Tibial nerve (tissue), 4 donors: ENCODE measurements around the gene CHST2. TPM values are rescaled to one million over a fixed set of nuclear protein-coding genes. Genes with fewer than 3 reads are reported as not detected.

Source experiments
- DNase-seq, 2 donors: peaks; one replicate each; pipeline ENCODE4 v3.0.0-alpha.2; 2019; ENCODE audit warnings: low spot score in 2 of 2
- H3K27ac ChIP-seq, 4 donors: fragments of 200-600 bp; sonication (generic) in 3 of 4; one replicate each; pipeline ENCODE4 v1.5.1; 2017 to 2019; ENCODE audit warnings: mild to moderate bottlenecking in 1 of 4
- H3K27me3 ChIP-seq, 2 donors: fragments of 200-600 bp; sonication (generic) in 1 of 2; one replicate each; pipeline versions ENCODE4 v1.5.1 to v1.6.0; 2017 to 2019
- H3K36me3 ChIP-seq, 3 donors: fragments of 200-600 bp; sonication (generic); one replicate each; pipeline ENCODE4 v1.5.1; 2018 to 2019
- H3K4me1 ChIP-seq, 4 donors: fragments of 200-600 bp; sonication (generic) in 3 of 4; one replicate each; pipeline ENCODE4 v1.5.1; 2017 to 2019
- H3K4me3 ChIP-seq, 4 donors: fragments of 200-600 bp; sonication (generic) in 3 of 4; one replicate each; pipeline ENCODE4 v1.5.1; 2017 to 2019; ENCODE audit warnings: mild to moderate bottlenecking in 1 of 4, moderate library complexity in 1 of 4
- H3K9me3 ChIP-seq, 4 donors: fragments of 200-600 bp; sonication (generic) in 3 of 4; one replicate each; pipeline ENCODE4 v1.5.1; 2017 to 2019
- EP300 ChIP-seq, 2 donors: sonication (generic); formaldehyde crosslinking; IDR thresholded peaks; one replicate each; pipeline ENCODE4 v1.6.1; 2017; ENCODE audit warnings: antibody characterized with exemption in 2 of 2, mild to moderate bottlenecking in 1 of 2
- POLR2A ChIP-seq, 2 donors: fragments of 450-650 bp; IDR thresholded peaks; one replicate each; pipeline ENCODE4 v1.6.1; 2017; ENCODE audit warnings: antibody characterized with exemption in 2 of 2, mild to moderate bottlenecking in 2 of 2, moderate library complexity in 2 of 2
- WGBS, 2 donors: methylation state at CpG; one replicate each; pipeline ENCODE4 v1.1.5; 2018; 5-methylcytosine and 5-hydroxymethylcytosine counted together
- total RNA-seq, 4 donors: library from RNA; depleted of rRNA; stranded (reverse); fragments of >200 nt; gene quantifications; one replicate each; pipeline ENCODE4 v1.1.0, GENCODE V29; 2016
- TF ChIP-seq, protein P1 (sequence below), 5 experiments: fragments of 200-600 bp in 3 of 5; fragments of 450-650 bp in 2 of 5; sonication (generic) in 3 of 5; IDR thresholded peaks; one replicate each; pipeline ENCODE4 v1.5.1; 2016 to 2019; ENCODE audit warnings: antibody characterized with exemption in 5 of 5, mild to moderate bottlenecking in 3 of 5, moderate library complexity in 2 of 5

The CHST2 gene
- total RNA-seq, 4 donors from 2014 or later: 14.7 to 33.7 (median 18.8) TPM

DNA sequence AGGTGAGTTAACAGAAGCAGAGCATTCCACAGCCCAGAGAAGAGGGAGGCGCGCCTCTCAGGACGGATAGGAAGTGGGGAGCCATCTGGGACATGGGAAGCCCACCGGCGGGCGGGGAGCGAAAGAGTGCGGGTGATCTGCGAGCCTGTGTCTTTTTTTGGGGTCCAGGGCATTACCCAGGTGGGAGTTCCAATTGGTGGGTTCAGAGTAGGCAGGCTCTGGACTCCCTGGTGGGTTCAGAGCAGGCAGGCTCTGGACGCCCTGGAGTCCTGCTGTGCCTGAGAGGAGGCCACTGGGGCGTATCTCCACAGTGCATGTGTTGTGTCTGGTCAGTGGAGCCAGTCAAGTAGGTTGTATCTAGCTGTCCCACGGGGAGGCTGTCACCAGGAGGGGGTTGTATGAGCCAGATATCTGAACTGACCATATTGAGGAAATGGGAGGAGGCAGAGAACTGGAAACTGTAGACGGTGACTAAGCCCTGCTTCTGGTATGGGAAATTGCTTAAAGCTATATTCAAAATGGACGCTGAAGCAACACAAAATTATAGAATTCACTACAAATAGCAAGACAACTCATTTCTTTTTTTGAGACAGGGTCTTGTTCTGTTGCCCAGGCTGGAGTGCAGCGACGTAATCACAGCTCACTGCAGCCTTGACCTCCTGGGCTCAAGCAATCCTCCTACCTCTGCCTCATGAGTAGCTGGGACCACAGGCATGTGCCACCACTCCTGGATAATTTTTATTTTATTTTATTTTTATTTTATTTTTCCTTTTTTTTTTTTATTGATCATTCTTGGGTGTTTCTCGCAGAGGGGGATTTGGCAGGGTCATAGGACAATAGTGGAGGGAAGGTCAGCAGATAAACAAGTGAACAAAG is 34.5 kb upstream of the CHST2 start:
- Histone ChIP-seq H3K9me3 (no peaks in the 10 kb centered on the region), H3K36me3 (no peaks in the 10 kb centered on the region), H3K4me1 (no peaks in the 10 kb centered on the region), H3K4me3 (no peak overlapping the region), H3K27ac (no peak overlapping the region), H3K27me3 (no peaks in the 10 kb centered on the region)
- no peak for DNase-seq
- 89 to 93% methylated on average over 15 to 17 of the region's 17 CpGs for WGBS, 2 donors
- TF ChIP-seq, protein P1, sequence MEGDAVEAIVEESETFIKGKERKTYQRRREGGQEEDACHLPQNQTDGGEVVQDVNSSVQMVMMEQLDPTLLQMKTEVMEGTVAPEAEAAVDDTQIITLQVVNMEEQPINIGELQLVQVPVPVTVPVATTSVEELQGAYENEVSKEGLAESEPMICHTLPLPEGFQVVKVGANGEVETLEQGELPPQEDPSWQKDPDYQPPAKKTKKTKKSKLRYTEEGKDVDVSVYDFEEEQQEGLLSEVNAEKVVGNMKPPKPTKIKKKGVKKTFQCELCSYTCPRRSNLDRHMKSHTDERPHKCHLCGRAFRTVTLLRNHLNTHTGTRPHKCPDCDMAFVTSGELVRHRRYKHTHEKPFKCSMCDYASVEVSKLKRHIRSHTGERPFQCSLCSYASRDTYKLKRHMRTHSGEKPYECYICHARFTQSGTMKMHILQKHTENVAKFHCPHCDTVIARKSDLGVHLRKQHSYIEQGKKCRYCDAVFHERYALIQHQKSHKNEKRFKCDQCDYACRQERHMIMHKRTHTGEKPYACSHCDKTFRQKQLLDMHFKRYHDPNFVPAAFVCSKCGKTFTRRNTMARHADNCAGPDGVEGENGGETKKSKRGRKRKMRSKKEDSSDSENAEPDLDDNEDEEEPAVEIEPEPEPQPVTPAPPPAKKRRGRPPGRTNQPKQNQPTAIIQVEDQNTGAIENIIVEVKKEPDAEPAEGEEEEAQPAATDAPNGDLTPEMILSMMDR (IDR thresholded peaks at IDR 0.05): no peak
- no peak for TF ChIP-seq POLR2A (IDR thresholded peaks at IDR 0.05)
- no peak for TF ChIP-seq EP300 (IDR thresholded peaks at IDR 0.05)

DNA sequence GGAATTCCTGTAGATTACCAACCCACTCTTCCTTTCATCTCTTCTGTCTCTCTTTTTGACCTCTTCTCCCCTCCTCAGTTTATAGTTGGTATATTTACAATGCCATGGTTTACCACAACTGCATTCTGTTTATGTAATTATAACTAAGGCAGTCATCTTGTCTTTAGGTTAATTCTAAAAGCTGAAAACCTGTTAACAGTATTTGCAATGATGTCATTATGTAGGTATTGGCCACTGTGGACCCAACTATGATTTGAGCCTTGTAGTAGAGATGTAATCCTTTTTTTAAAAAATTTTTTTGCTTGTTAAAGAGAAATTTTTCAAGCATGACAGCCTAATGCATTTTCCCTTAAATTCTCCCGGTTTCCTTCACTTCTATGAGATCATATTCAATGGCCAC is 30.7 kb upstream of the CHST2 start:
- Histone ChIP-seq H3K4me3 (no peak overlapping the region), H3K9me3 (no peaks in the 10 kb centered on the region), H3K27me3 (no peaks in the 10 kb centered on the region), H3K36me3 (no peaks in the 10 kb centered on the region), H3K27ac (no peak overlapping the region), H3K4me1 (no peaks in the 10 kb centered on the region)
- DNase-seq: no peak
- TF ChIP-seq, protein P1 (IDR thresholded peaks at IDR 0.05): no peak
- no peak for TF ChIP-seq POLR2A (IDR thresholded peaks at IDR 0.05)
- TF ChIP-seq EP300 (IDR thresholded peaks at IDR 0.05): no peak
- WGBS, 2 donors: 83 to 86% methylated on average over 1 of the region's 1 CpG

DNA sequence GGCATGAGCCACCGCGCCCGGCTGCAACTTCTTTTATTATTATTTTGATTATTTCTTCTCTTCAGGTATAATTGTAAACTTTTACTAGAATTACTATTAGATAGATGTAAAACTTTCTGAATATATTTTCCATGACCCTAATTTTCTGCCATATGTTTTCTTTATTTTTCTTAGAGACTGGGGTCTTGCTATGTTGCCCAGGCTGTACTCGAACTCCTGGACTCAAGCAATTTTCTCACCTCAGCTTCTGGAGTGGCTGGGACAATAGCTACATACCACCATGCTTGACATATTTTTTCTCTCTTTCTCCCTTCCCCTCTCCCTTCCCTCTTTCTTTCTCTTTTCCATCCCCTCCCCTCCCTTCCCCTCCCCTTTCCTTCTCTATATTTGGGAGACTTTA is 29.6 kb upstream of the CHST2 start:
- WGBS, 2 donors: 93 to 97% methylated on average over 4 of the region's 4 CpGs

DNA sequence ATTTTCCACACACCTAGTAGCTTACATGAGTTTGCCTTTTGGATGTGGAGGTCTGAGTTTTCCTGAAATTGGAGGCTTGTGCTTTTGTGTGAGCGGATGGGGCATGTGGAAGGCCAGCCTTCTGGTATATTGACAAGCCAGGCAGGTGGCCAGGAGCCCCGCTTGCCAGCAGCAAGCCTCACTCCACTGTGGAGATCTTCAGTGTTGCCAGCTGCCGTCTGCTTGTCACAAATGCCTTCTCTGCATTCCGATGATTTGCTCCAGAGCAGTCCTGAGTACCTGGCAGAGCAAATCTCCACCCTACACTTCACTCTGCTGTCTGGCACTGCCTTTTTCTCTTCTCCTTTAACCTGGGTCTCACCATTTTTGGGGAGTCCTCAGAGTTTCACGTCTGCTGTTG is 29.1 kb upstream of the CHST2 start:
- H3K36me3 ChIP-seq: no peaks in the 10 kb centered on the region
- no peaks in the 10 kb centered on the region for H3K27me3 ChIP-seq
- TF ChIP-seq, protein P1 (IDR thresholded peaks at IDR 0.05): no peak
- WGBS, 2 donors: 62 to 68% methylated on average over 5 of the region's 5 CpGs
- no peak for DNase-seq
- H3K4me1 ChIP-seq: no peaks in the 10 kb centered on the region
- no peak overlapping the region for H3K27ac ChIP-seq
- no peak overlapping the region for H3K4me3 ChIP-seq
- H3K9me3 ChIP-seq: no peaks in the 10 kb centered on the region

More for the DNA sequence above, 29.6 kb upstream of the CHST2 start:
- Histone ChIP-seq H3K4me3 (no peak overlapping the region), H3K27ac (no peak overlapping the region), H3K27me3 (no peaks in the 10 kb centered on the region), H3K36me3 (no peaks in the 10 kb centered on the region), H3K4me1 (no peaks in the 10 kb centered on the region), H3K9me3 (no peaks in the 10 kb centered on the region)
- DNase-seq: no peak
- TF ChIP-seq POLR2A (IDR thresholded peaks at IDR 0.05) (no peak), EP300 (IDR thresholded peaks at IDR 0.05) (no peak)
- TF ChIP-seq, protein P1 (IDR thresholded peaks at IDR 0.05): no peak

DNA sequence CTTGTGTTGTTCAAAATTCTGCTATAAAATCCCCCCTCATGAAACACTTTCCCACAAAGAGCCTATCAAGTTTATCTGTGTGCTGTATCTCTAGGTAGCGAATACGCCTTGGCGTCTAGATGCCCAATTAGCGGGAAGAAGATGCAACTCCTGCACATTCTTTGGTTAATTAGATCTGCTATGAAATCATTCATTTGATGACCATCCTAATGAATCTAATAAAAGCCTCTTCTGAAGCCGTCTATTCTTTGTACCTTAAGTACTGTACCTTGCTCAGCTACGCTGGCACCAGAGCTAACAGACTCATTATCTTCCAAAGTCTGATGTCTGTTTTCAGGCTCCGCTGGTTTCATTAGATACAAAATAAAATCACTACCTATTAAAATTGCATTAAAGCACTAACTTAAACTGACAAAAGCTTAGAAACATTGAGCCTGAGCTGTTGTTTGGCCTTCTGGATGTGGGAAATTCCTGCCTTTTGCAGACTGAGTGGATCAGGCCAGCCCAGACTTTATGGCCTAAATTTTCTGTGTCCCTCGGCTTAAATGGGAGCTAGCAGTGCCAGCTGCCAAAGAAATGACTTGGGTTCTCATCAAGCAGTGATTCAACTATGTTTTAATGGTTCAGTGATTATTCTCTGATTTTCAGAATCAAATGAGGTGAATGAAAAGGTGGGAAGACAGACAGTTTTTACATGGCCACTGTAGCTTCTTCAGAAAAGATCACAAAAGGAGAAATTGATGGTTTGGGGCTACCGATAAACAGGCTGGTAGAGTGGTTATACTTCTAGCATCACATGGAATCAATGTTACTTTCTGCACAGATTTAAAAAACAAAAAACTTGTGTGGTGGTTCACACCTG is 28.4 kb upstream of the CHST2 start:
- no peaks in the 10 kb centered on the region for H3K9me3 ChIP-seq
- TF ChIP-seq, protein P1 (IDR thresholded peaks at IDR 0.05): no peak
- TF ChIP-seq POLR2A (IDR thresholded peaks at IDR 0.05) (no peak), EP300 (IDR thresholded peaks at IDR 0.05) (no peak)
- H3K36me3 ChIP-seq: no peaks in the 10 kb centered on the region
- no peak overlapping the region for H3K4me3 ChIP-seq
- H3K27me3 ChIP-seq: no peaks in the 10 kb centered on the region
- no peak overlapping the region for H3K27ac ChIP-seq
- 91 to 93% methylated on average over 9 of the region's 9 CpGs for WGBS, 2 donors
- DNase-seq: no peak
- H3K4me1 ChIP-seq: no peaks in the 10 kb centered on the region
